SK-N-SH (cell line): Measurements from ENCODE around the gene BRD9. TPM values are rescaled to one million over a fixed set of nuclear protein-coding genes. Genes with fewer than 3 reads are reported as not detected.
"Not testable (repeated sequence)": the region's sequence is repeated elsewhere in the genome, so short reads cannot be mapped to it uniquely, and the experiment has no call there.

ENCODE experiments used
- CTCF ChIA-PET: fragments of 300-600, 350-600 bp; formaldehyde crosslinking; extraction: SDS; loops from one replicate; lab custom pipeline; 2021; lab: Yijun Ruan, JAX
- POLR2A ChIA-PET: fragments of 350-600 bp; sonication (Branson Sonifier 250); formaldehyde crosslinking; extraction: SDS; loops from one replicate; lab custom pipeline; 2020; ENCODE audit warnings: antibody characterized with exemption, inconsistent platforms; lab: Yijun Ruan, JAX
- DNase-seq: peaks from one replicate; pipeline ENCODE4 v3.0.0; 2012
- H2AFZ ChIP-seq: fragments of 200-600 bp; sonication (generic); 2 replicates; pipeline ENCODE4 v1.8.1; 2016; ENCODE audit warnings: antibody characterized with exemption, mild to moderate bottlenecking, low read depth
- H3F3A ChIP-seq: fragments of 200-600 bp; sonication (generic); replicated peaks from 2 replicates; pipeline ENCODE3; 2016; ENCODE audit warnings: antibody characterized with exemption, mild to moderate bottlenecking; ENCODE audit not compliant: insufficient read depth
- H3K27ac ChIP-seq, 2 experiments: fragments of 200-500 bp in 1 of 2; fragments of 200-600 bp in 1 of 2; sonication (Bioruptor generic) in 1 of 2; sonication (generic), shearing (Covaris generic) in 1 of 2; 2 replicates each; pipeline versions ENCODE4 v1.5.1 to v1.6.1; 2014 to 2016; ENCODE audit warnings: low read depth in 2 of 2, inconsistent platforms in 1 of 2, low read length in 1 of 2, mild to moderate bottlenecking in 1 of 2, mixed read lengths in 1 of 2
- H3K27me3 ChIP-seq: fragments of 200-600 bp; sonication (generic), shearing (Covaris generic); 2 replicates; pipeline ENCODE4 v1.6.1; 2016; ENCODE audit warnings: mixed run types; ENCODE audit not compliant: insufficient read depth
- H3K36me3 ChIP-seq, 2 experiments: fragments of 200-500 bp in 1 of 2; fragments of 200-600 bp in 1 of 2; sonication (Bioruptor generic) in 1 of 2; sonication (generic) in 1 of 2; replicated peaks in 1 of 2; 2 replicates each; pipeline versions ENCODE3 to v1.5.1; 2014 to 2016; ENCODE audit warnings: low read length in 1 of 2, mild to moderate bottlenecking in 1 of 2; ENCODE audit not compliant: insufficient read depth in 2 of 2, control insufficient read depth in 1 of 2
- H3K4me1 ChIP-seq, 2 experiments: fragments of 200-500 bp in 1 of 2; fragments of 200-600 bp in 1 of 2; sonication (Bioruptor generic) in 1 of 2; sonication (generic), shearing (Covaris generic) in 1 of 2; 2 replicates each; pipeline versions ENCODE4 v1.5.1 to v1.6.1; 2014 to 2016; ENCODE audit warnings: low read depth in 1 of 2, low read length in 1 of 2, mixed run types in 1 of 2; ENCODE audit not compliant: insufficient read depth in 2 of 2, control insufficient read depth in 1 of 2
- H3K4me2 ChIP-seq: fragments of 200-600 bp; sonication (generic), shearing (Covaris generic); 2 replicates; pipeline ENCODE4 v1.6.1; 2017; ENCODE audit warnings: mixed run types
- H3K4me3 ChIP-seq, 2 experiments: fragments of 200-500 bp in 1 of 2; fragments of 200-600 bp in 1 of 2; sonication (Bioruptor generic) in 1 of 2; sonication (generic), shearing (Covaris generic) in 1 of 2; 2 replicates each; pipeline versions ENCODE4 v1.5.1 to v1.8.1; 2014 to 2016; ENCODE audit warnings: low read depth in 2 of 2, inconsistent platforms in 1 of 2, low read length in 1 of 2, mild to moderate bottlenecking in 1 of 2, mixed read lengths in 1 of 2, moderate library complexity in 1 of 2
- H3K79me2 ChIP-seq: fragments of 200-600 bp; sonication (generic); 2 replicates; pipeline ENCODE4 v1.8.1; 2017; ENCODE audit warnings: mild to moderate bottlenecking; ENCODE audit not compliant: insufficient read depth
- H3K9ac ChIP-seq: fragments of 200-600 bp; sonication (generic); 2 replicates; pipeline ENCODE4 v1.6.1; 2017; ENCODE audit warnings: mixed run types
- H3K9me2 ChIP-seq: fragments of 200-600 bp; sonication (generic); 2 replicates; pipeline ENCODE4 v1.6.1; 2017; ENCODE audit warnings: mixed run types
- H3K9me3 ChIP-seq: fragments of 200-600 bp; sonication (generic); 2 replicates; pipeline ENCODE4 v1.6.1; 2017; ENCODE audit warnings: mixed run types, mild to moderate bottlenecking, moderate library complexity
- H4K20me1 ChIP-seq: fragments of 200-600 bp; sonication (generic); 2 replicates; pipeline ENCODE4 v1.6.1; 2017; ENCODE audit warnings: mild to moderate bottlenecking, mixed run types; ENCODE audit not compliant: insufficient read depth
- GATA2 ChIP-seq: sonication (generic); formaldehyde crosslinking; IDR thresholded peaks from 2 replicates; pipeline ENCODE4 v1.5.0; 2020; ENCODE audit warnings: mild to moderate bottlenecking, missing genetic modification reagents
- WGBS: methylation state at CpG from one replicate; pipeline ENCODE4 v1.1.6; 2017; ENCODE audit warnings: low lambda C conversion rate; 5-methylcytosine and 5-hydroxymethylcytosine counted together
- polyA plus RNA-seq, 3 experiments: library from polyadenylated mRNA; depleted of rRNA; stranded (reverse); fragments of >200 nt; gene quantifications; 2 replicates each; pipeline ENCODE4 v1.2.3, GENCODE V29; 2012

The BRD9 gene
- polyA plus RNA-seq, 1 of the 3 experiments (the other 2 are of a cell fraction), result 19.5 TPM

GRCh38 chr5:840118-840973 is 52.3 kb downstream of the BRD9 start:
- H2AFZ ChIP-seq, H3K36me3 ChIP-seq, H3K4me2 ChIP-seq, H3K4me1 ChIP-seq, H3F3A ChIP-seq, H3K27me3 ChIP-seq, DNase-seq, H3K9me3 ChIP-seq, H3K9ac ChIP-seq, H4K20me1 ChIP-seq, H3K27ac ChIP-seq, POLR2A ChIA-PET, CTCF ChIA-PET, H3K4me3 ChIP-seq, H3K9me2 ChIP-seq, H3K79me2 ChIP-seq: not testable (repeated sequence)
- 68% methylated on average over 19 of the region's 21 CpGs for WGBS

- WGBS, result 71% methylated on average over 10 of the region's 10 CpGs
- DNase-seq, H3K27ac ChIP-seq, H3K27me3 ChIP-seq, H3K4me1 ChIP-seq, H3K9me3 ChIP-seq, H3F3A ChIP-seq, H3K9ac ChIP-seq, H3K36me3 ChIP-seq, H3K4me3 ChIP-seq, POLR2A ChIA-PET, H3K9me2 ChIP-seq, H3K79me2 ChIP-seq, CTCF ChIA-PET, H4K20me1 ChIP-seq, H2AFZ ChIP-seq, H3K4me2 ChIP-seq: not testable (repeated sequence)
Observed at GRCh38 chr5:838431-838851, 54.2 kb downstream of the BRD9 start.

- H3K4me1 ChIP-seq, POLR2A ChIA-PET, H3K4me2 ChIP-seq, H4K20me1 ChIP-seq, DNase-seq, H3K9me3 ChIP-seq, H3K27me3 ChIP-seq, H3K4me3 ChIP-seq, H3K79me2 ChIP-seq, H2AFZ ChIP-seq, H3F3A ChIP-seq, CTCF ChIA-PET, H3K36me3 ChIP-seq, H3K9me2 ChIP-seq, H3K27ac ChIP-seq, H3K9ac ChIP-seq: not testable (repeated sequence)
- WGBS, result 68% methylated on average over 4 of the region's 14 CpGs
Observed at GRCh38 chr5:837621-838121, 54.9 kb downstream of the BRD9 start.

- H3K27me3 ChIP-seq, H3K9me2 ChIP-seq, H3K4me2 ChIP-seq, POLR2A ChIA-PET, H3K79me2 ChIP-seq, H3K9ac ChIP-seq, H3K27ac ChIP-seq, H3K4me1 ChIP-seq, DNase-seq, CTCF ChIA-PET, H3K9me3 ChIP-seq, H3K4me3 ChIP-seq, H3F3A ChIP-seq, H3K36me3 ChIP-seq, H2AFZ ChIP-seq, H4K20me1 ChIP-seq: not testable (repeated sequence)
- peak; percentile 29; the same call in 1 of the 2 replicates for TF ChIP-seq GATA2 (CRISPR knock-in tag)
- WGBS, result 54% methylated on average over 7 of the region's 7 CpGs
Observed at GRCh38 chr5:835933-836612, 56.5 kb downstream of the BRD9 start.

GRCh38 chr5:834013-834412 is 58.6 kb downstream of the BRD9 start:
- H3K4me1 ChIP-seq, H3K27ac ChIP-seq, DNase-seq, H3F3A ChIP-seq, H3K36me3 ChIP-seq, H3K4me2 ChIP-seq, H3K9me2 ChIP-seq, H3K9ac ChIP-seq, H4K20me1 ChIP-seq, H2AFZ ChIP-seq, H3K27me3 ChIP-seq, H3K9me3 ChIP-seq, H3K79me2 ChIP-seq, CTCF ChIA-PET, H3K4me3 ChIP-seq, POLR2A ChIA-PET: not testable (repeated sequence)
- 21% methylated on average over 2 of the region's 2 CpGs for WGBS

- WGBS, result 61% methylated on average over 19 of the region's 19 CpGs
- H2AFZ ChIP-seq, H3K79me2 ChIP-seq, H3K27me3 ChIP-seq, H3K9me3 ChIP-seq, DNase-seq, H3K36me3 ChIP-seq, H3K4me3 ChIP-seq, POLR2A ChIA-PET, H4K20me1 ChIP-seq, H3K9ac ChIP-seq, H3K9me2 ChIP-seq, H3F3A ChIP-seq, H3K4me2 ChIP-seq, H3K4me1 ChIP-seq, H3K27ac ChIP-seq, CTCF ChIA-PET: not testable (repeated sequence)
Observed at GRCh38 chr5:828194-828593, 64.4 kb downstream of the BRD9 start.
